K562 (cell line): ENCODE data around the gene ZNF177. TPM values are rescaled to one million over a fixed set of nuclear protein-coding genes. Genes with fewer than 3 reads are reported as not detected.

ENCODE experiments used
- CBFB ChIP-seq: sonication (generic); formaldehyde crosslinking; IDR thresholded peaks from 2 replicates; pipeline ENCODE4 v1.4.0; 2020; ENCODE audit warnings: mild to moderate bottlenecking, missing genetic modification reagents
- CHCHD3 ChIP-seq: fragments of 250-450 bp; sonication (Bioruptor Pico); IDR thresholded peaks from 2 replicates; pipeline ENCODE4 v2.1.2; 2022; ENCODE audit warnings: mild to moderate bottlenecking
- DEAF1 ChIP-seq: fragments of 450-650 bp; formaldehyde crosslinking; IDR thresholded peaks from 2 replicates; pipeline ENCODE4 v1.4.0; 2020; ENCODE audit warnings: mild to moderate bottlenecking, moderate library complexity
- EP400 ChIP-seq: fragments of 450-650 bp; IDR thresholded peaks from 2 replicates; pipeline ENCODE4 v1.6.1; 2017; ENCODE audit warnings: antibody characterized with exemption, mild to moderate bottlenecking, moderate library complexity
- GABPB1 ChIP-seq: sonication (generic); formaldehyde crosslinking; IDR thresholded peaks from 2 replicates; pipeline ENCODE4 v1.8.0; 2022; ENCODE audit warnings: mild to moderate bottlenecking, missing genetic modification reagents
- LEF1 ChIP-seq: fragments of 450-650 bp; IDR thresholded peaks from 2 replicates; pipeline ENCODE4 v1.6.1; 2016; ENCODE audit warnings: mild to moderate bottlenecking
- MAFK ChIP-seq: IDR thresholded peaks from 2 replicates; pipeline ENCODE4 v1.6.1; 2011; ENCODE audit warnings: low read length, improper control_type of control experiment
- MNT ChIP-seq, 2 experiments: fragments of 450-650 bp; conservative IDR thresholded peaks; 2 replicates each; pipeline ENCODE4 v1.6.1; 2017; ENCODE audit warnings: mild to moderate bottlenecking in 2 of 2, moderate library complexity in 2 of 2
- POLR2G ChIP-seq: fragments of 200-400 bp; formaldehyde crosslinking; IDR thresholded peaks from 2 replicates; pipeline ENCODE4 v1.6.1; 2017; ENCODE audit warnings: low read depth, mild to moderate bottlenecking, antibody characterized with exemption, low read length, moderate library complexity
- RERE ChIP-seq: sonication (generic); formaldehyde crosslinking; IDR thresholded peaks from 2 replicates; pipeline ENCODE4 v1.8.0; 2023; ENCODE audit warnings: missing genetic modification reagents, mild to moderate bottlenecking, borderline replicate concordance
- SRSF1 ChIP-seq: fragments of 200-400 bp; formaldehyde crosslinking; IDR thresholded peaks from 2 replicates; pipeline ENCODE4 v1.6.1; 2017; ENCODE audit warnings: mild to moderate bottlenecking, low read depth, low read length, moderate library complexity
- SUPT5H ChIP-seq: fragments of 450-650 bp; IDR thresholded peaks from 2 replicates; pipeline ENCODE4 v1.6.1; 2016
- THRB ChIP-seq: fragments of 450-650 bp; formaldehyde crosslinking; conservative IDR thresholded peaks from 2 replicates; pipeline ENCODE4 v1.4.0; 2022; ENCODE audit warnings: mild to moderate bottlenecking, missing genetic modification characterization
- TRIM24 ChIP-seq, 2 experiments: fragments of 450-650 bp; IDR thresholded peaks; 2 replicates each; pipeline ENCODE4 v1.6.1; 2016
- ZBTB12 ChIP-seq: fragments of 250-450 bp; sonication (Bioruptor Pico); IDR thresholded peaks from 2 replicates; pipeline ENCODE4 v1.4.0; 2020
- ZNF274 ChIP-seq: IDR thresholded peaks from 2 replicates; pipeline ENCODE4 v1.6.1; 2011; ENCODE audit warnings: low read depth, mild to moderate bottlenecking, low read length, moderate library complexity, borderline replicate concordance
- polyA plus RNA-seq, 8 experiments: library from polyadenylated mRNA; depleted of rRNA in 4 of 8; stranded (reverse) in 5 of 8; unstranded in 3 of 8; fragments of >200 nt; fragmentation: Nextera tagmentation in 2 of 8; fragmentation: Illumina TruSeq in 1 of 8; extraction: Ambion mirVana in 2 of 8; extraction: Trizol in 1 of 8; gene quantifications; 2 replicates each; pipeline versions ENCODE4 v1.2.1 to v1.2.3, GENCODE V29; 2011 to 2014; ENCODE audit warnings: inconsistent platforms in 1 of 8, missing spikeins in 1 of 8
- total RNA-seq, 7 experiments: library from RNA; depleted of rRNA in 6 of 7; stranded (reverse); fragments of >200 nt in 6 of 7; fragmentation: Illumina TruSeq in 2 of 7; extraction: Trizol in 2 of 7; gene quantifications; 2 replicates each; pipeline versions ENCODE4 v1.2.1 to v1.2.3, GENCODE V29; 2011 to 2021; ENCODE audit warnings: low replicate concordance in 1 of 7

Gene ZNF177
- total and polyA plus RNA-seq, 9 of the 15 experiments (the other 6 are each of a cell fraction or from before 2014, with no cell fraction given), result 0.25 to 1.8 (median 1.1) TPM

DNA sequence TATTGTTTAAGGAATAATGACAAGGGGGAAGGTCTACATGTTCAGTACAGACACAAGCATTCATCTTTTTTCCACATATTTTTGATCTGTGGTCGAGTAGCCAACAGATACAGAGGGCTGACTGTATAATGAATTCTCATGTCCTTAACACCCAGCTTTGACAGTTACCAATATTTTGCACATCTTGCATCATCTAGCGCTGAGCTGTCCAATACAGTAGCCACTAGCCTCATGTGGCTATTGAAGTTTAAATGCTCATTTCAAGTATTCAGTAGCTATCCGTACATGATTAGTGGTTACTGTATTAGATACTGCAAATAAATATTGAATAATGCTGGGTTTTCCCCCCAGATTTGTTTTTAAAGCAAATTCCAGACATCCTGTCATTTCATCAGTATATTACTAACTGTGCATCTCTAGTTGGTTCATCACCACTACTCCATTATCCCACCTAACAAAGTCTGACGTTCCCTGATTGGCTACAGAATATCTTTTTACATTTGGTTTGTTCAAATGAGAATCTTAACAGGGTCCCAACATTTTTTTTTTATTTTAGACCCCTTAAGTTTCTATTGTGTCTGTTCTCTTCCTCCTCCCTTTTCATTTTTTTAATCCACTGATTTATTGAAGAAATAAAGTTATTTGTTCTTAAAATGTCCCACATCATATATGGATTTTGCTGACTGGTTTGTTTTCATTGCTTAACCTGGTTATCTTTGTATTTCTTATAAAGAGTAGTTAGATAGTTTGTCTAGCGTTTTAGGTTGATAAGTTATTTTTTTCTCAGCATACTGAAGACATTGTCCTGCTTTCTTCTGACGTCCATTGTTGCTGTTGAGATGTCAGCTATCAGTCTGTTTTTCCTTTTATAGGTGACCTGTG, 8.2 kb downstream of the ZNF177 start (continued):
- TF ChIP-seq MNT (conservative IDR thresholded peaks at IDR 0.05), result no peak
- no peak for TF ChIP-seq LEF1
- no peak for TF ChIP-seq CBFB (CRISPR knock-in tag)
- no peak for TF ChIP-seq ZNF274
- TF ChIP-seq EP400, result peak; percentile 38; the same call in 1 of the 2 replicates
- TF ChIP-seq POLR2G, result no peak
- peak; percentile 82 to 85; a peak in 2 of 4 replicates for TF ChIP-seq TRIM24 (IDR thresholded peaks at IDR 0.05)
- no peak for TF ChIP-seq ZBTB12
- no peak for TF ChIP-seq RERE (CRISPR knock-in tag)
- no peak for TF ChIP-seq THRB (CRISPR knock-in tag)
- TF ChIP-seq DEAF1 (CRISPR knock-in tag), result no peak
- TF ChIP-seq MAFK, result peak; percentile 68; the same call in 1 of the 2 replicates
- no peak for TF ChIP-seq GABPB1 (CRISPR knock-in tag)
- no peak for TF ChIP-seq CHCHD3
- TF ChIP-seq SRSF1, result no peak
- no peak for TF ChIP-seq SUPT5H
